Iris pigment epithelial cell (primary cell): Measurements from ENCODE around the gene OR2T2.
"Not testable (repeated sequence)": the region's sequence is repeated elsewhere in the genome, so short reads cannot be mapped to it uniquely, and the experiment has no call there.

Source experiments
- DNase-seq: peaks from one replicate; pipeline ENCODE4 v3.0.0-alpha.2; 2011; ENCODE audit warnings: low read depth

OR2T2 gene, protein sequence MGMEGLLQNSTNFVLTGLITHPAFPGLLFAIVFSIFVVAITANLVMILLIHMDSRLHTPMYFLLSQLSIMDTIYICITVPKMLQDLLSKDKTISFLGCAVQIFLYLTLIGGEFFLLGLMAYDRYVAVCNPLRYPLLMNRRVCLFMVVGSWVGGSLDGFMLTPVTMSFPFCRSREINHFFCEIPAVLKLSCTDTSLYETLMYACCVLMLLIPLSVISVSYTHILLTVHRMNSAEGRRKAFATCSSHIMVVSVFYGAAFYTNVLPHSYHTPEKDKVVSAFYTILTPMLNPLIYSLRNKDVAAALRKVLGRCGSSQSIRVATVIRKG

DNA sequence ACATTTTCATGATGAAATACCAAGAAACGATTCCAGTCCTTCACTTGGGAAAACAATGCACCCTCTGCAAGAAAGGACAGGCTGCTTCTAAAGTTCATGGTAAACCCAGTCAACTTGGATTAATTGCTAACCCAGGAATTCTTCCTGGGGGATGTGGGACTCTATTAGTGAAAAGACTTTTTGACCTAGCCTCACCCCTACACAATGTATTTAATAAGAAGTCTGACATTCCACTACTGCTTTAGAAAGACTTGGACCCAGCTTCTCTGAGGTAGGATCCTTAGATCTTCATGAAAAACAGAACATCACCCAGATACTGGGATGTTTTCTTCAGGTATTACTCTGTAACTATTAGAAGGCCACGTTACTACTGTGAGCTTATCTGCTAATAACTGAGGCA, at the start of gene OR2T2:
Gene OR2T2, plus strand, starts transcription at position 239 of the 400 bp plus-strand sequence. CDS start 7,161 bp downstream, outside the sequence.
- not testable (repeated sequence) for DNase-seq

DNA sequence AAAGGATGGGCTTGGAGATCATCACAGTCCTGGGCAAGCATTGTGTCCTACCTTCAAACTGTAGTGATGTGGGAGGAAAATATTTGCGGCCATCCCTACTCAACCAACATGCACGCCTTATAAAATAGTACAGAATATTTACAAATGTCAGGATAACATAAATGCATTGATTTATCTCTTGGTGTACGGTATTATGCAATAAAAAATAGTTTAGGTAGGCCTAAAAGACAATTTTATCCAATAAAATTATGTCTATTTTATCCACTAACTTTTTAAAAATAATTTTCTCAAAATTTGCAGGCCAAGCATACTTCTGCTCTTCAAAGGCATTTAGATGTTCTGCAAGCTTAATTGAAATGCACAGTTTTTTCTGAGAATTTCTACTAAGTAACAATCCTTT, 42.7 kb upstream of the OR2T2 start, which contains the start of gene OR2T1:
Gene OR2T1, plus strand, starts transcription at position 301 of the 400 bp plus-strand sequence. CDS start 3,100 bp downstream, outside the sequence.
- DNase-seq: no peak

DNA sequence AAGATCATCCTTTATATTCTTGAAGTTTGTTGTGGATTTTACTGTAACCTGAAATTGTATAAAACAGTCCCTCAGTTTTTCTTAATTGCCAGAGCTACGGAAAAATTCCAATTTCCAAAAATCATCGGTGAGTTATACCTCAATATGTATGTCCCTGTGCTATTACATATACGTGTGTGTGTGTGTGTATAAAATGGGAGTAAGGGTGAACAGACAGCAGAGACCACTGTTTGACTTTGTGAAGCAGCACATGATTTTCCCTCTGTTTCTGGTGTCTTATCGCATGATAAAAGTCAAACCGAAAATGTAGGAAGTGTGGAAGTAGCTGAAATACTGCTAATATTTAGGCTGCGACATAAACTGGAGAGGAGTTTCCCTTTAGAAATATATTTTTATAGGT, 41.4 kb upstream of the OR2T2 start:
- DNase-seq: peak; percentile 35

DNA sequence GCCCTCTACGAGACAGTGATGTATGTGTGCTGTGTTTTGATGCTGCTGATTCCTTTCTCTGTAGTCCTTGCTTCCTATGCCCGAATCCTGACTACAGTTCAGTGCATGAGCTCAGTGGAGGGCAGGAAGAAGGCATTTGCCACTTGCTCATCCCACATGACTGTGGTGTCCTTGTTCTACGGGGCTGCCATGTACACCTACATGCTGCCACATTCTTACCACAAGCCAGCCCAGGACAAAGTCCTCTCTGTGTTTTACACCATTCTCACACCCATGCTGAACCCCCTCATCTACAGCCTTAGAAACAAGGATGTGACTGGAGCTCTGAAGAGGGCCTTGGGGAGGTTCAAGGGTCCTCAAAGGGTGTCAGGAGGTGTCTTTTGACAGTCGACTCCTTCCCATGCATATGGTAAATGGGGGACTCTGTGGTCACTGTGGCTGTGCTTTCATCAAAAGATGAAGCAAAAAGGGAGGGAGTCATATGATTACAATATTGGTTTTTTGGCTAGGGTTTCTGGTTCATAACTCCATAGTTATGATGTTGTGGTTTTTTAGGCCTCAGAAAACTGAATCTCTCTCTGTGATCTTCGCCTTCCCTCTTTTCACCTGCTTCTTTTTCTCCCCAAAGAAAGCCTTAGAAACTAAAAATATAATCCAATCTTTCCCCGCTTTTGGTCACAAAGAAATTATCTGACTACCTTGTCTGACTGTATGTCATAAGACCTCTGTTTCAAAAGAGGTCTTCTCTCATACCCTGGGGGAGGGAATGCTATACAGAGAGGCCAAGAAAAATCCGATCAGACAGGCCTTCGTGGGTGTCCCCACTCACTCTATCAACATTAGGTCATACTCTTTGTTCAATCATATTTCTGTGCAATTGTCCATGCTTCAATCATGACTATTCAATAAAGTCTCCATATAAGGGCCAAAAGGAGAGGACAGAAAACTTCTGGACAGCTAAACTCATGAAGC, 38.4 kb upstream of the OR2T2 start:
- DNase-seq: no peak

DNA sequence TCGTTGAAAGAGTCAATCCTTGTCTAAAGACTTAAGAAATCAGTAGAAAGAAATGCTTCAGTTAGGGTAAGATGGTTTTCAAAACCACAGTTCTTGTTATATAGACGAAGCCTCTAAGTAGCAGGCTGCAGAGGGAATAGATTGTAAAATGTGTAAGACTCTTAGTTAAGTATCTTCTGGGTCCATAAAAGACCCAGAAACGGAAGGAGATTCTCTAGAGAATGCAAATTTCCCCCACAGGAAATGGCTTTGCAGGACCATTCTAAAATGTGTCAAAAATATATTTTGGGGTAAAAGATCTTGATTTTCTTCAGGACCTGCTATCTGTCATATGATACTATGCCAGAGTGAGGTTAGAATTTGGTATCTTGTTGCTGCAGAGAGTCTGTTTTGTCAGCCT, 29.2 kb upstream of the OR2T2 start:
- DNase-seq: no peak

DNA sequence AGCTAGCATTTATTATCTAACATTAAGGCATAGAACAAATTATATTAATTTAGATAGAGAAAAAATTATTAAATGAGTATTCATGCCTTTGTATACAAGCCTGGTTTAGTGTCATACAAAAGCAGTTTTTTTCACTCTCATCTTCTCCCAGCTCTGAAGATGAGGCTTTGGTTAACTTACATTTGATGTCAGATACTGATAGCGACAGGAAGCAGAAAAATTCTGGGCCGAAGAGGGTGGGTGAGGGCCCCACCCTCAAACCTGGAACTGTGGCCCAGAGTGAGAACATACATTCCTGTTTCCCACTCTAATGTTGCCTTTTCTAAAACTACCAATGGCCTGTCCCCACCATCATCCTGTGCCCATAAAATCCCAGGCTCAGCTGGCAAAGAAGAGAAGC, 27.6 kb upstream of the OR2T2 start:
- no peak for DNase-seq

DNA sequence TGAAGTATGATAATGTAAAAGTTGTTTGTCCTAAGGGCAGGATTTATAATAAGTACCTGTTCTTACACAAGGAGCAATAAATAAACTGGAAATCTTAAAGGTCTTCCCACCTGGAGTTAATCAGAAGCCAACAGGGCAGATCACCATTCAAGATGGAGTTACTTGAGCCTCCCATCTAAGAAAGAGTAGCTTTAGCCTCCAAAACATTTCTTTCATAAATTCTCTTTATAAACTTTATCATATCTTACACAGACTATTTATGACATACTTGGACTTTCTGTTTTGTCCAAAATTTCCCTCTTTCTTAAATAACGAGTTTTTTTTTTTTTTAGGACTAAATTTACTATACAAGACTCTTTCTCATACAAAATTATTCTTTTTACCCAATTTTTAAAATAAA, 24.1 kb upstream of the OR2T2 start:
- DNase-seq: peak; percentile 1

DNA sequence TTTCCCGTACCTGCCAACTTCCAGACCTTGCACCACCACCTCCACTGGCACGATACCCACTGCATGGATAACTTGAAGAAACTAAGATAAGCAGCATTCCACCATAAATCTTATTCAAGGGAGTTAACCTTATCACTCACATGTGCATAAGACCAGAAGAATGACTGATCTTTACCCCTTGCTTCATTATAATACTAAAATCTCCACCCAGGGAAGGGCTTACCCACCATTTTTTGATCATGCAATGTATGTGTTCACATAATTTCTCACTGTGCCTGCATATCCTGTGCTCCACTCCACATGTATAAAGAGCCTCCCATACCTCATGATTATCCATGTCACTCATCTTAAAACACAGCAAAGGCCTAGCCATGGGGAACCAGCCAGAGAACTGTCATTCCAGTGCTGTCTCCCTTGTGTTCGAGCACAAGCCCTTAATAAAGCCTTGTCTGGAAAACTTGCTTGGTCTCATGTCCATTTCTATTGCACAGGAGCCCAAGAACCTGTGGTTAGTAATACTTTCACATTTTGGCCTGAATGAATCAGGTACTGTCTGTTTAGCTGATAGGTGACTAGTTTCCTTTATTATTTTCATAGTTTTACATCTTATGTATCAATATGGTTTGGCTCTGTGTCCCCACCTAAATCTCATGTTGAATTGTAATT, 17.8 kb upstream of the OR2T2 start:
- DNase-seq: not testable (repeated sequence)

DNA sequence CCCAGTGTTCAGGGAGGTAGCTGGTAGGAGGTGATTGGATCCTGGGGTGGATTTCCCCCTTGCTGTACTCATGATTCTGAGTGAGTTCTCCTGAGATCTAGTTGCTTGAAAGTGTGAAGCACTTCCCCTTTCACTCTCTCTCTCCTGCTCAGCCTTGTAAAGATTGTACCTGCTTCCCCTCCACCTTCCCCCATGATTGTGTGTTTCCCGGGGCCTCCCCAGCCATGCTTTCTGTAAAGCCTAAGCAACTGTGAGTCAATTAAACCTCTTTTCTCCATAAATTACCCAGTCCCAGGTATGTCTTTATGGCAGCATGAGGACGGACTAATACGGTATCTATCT, 17.3 kb upstream of the OR2T2 start:
- DNase-seq: not testable (repeated sequence)

DNA sequence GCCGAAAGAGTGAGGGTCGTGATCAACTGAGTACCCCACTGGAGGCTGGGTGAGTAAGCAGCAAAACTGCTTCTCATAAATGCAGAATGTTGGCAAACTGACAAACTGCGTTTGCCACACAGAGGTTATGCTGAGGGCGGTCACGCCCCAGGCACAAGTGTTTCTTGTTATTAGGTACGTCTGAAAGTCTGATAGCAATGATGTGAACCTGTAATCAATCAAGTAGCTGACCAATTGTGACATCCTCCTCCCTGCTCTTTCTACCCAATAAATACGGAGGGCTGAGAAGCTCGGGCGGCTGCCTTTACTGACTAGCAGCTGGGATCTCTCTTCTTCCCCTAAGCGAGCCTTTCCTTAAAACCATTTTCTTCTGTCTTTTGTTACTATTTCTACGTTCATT, 13.8 kb upstream of the OR2T2 start:
- not testable (repeated sequence) for DNase-seq

DNA sequence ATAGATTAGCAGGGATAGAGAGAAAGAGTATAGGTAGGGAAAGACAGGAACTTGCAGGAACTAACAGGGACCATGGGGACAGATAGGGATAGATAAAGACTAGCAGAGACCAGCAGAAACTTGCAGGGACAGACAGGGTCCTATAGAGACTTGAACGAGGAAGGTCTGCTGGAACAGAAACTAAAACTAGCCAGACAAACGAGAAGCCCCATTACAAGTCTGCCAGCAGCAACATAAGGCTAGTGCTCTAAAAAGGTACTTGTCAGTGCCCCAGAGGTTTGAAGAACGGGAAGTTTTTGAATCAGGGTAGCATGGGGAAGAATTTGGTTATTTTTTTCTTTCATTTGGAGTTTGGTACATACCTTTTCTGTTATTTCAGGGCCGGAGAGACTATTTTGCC, 13.2 kb upstream of the OR2T2 start:
- not testable (repeated sequence) for DNase-seq

DNA sequence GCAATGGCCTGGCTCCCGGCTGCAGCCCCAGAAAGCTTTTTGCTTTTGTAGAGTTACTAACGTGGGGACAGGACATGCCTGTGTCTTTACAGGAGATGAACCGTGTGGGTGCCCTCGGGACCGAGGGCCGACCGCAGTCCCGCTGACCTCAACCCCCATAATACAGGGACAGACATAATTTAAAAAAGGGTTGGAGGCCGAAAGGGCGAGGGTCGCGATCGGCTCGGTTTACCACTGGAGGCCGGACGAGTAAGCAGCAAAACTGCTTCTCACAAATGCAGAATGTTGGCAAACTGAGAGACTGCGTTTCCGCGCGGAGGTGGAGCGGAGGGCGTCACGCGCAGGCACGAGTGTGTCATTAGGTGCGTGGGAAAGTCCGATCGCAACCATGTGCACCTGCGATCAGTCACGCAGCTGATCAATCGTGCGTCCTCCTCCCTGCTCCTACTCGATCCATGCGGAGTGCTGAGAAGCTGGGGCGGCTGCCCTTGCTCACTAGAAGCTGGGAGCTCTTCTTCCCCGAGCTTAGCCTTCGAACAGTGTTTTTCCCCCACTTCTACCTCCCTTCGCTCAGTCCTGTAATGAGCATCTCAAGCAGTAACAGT, 11.5 kb upstream of the OR2T2 start:
- not testable (repeated sequence) for DNase-seq

DNA sequence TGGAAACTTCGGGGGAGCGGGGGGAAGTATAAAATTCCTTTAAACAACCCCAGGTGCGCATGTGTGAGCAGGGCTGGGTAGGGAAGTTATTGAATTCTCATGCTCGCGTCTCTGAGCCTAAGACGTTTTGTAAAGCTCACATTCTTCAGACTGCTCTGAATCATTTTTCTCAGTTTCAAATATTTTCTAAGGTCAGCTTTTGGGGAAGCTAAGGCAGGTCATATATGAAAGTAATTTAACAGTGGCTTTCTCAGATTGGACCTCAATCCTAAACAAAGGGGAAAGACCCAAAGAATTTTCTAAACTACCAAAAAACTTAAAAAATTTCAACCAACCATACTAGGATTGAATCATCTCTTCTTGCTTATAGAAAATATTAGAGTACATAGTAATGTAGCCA, 10.5 kb upstream of the OR2T2 start:
- not testable (repeated sequence) for DNase-seq

DNA sequence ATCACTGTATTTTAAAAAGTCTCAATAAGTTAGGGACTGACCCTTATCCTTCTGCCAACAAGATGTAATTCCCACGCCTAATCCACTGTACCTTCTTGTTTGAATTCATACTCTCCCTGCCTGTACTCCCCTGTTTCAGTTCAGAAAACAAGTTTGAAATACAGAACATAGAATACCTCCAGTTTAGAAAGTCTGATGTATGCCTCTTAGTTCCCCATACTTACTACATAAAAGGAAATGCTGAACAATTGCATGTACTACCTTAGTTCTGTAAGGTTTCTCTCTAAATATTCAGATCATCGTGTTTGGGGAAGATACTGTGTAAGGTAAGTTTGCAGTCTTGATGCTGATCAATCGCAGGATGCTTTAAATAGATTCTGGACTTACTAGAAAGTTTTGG, 9.1 kb upstream of the OR2T2 start:
- not testable (repeated sequence) for DNase-seq

DNA sequence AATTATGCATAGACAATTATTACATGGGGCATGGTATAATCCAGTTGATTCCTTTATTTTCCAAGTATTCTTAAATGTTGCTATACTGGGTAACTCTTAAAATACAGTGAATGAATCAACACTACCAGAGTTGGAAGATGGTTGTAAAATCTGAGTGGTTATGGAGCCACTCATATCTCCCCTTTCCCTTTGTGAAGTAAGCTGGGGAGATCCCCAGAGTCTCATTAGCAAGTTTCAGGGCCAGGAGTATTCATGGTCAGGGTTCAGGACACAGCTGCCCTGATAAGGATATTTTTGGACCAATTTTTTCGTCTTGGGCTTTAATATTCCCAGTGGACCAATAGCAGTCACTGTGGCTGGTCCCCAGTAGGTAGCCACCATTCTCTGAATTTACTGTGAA, 6.8 kb upstream of the OR2T2 start:
- DNase-seq: not testable (repeated sequence)

DNA sequence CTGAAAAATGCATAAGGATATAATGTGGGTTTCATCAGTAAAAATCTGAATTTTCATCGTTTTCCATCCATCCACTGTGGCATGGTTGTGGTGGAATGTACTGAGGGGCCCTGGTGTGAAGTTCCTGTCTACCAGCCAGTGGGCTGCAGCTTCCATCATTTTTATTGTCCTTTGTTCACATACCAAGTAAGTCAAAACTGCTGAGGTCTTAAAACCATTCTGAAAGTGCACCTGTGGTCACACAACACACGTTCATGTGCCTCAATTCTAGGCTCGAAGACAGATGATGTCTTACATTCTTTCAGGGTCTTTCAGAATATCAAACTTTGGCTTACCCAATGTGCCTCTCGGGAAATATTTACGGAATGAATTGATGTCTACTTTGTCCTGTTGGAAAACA, 6.2 kb upstream of the OR2T2 start:
- DNase-seq: not testable (repeated sequence)

DNA sequence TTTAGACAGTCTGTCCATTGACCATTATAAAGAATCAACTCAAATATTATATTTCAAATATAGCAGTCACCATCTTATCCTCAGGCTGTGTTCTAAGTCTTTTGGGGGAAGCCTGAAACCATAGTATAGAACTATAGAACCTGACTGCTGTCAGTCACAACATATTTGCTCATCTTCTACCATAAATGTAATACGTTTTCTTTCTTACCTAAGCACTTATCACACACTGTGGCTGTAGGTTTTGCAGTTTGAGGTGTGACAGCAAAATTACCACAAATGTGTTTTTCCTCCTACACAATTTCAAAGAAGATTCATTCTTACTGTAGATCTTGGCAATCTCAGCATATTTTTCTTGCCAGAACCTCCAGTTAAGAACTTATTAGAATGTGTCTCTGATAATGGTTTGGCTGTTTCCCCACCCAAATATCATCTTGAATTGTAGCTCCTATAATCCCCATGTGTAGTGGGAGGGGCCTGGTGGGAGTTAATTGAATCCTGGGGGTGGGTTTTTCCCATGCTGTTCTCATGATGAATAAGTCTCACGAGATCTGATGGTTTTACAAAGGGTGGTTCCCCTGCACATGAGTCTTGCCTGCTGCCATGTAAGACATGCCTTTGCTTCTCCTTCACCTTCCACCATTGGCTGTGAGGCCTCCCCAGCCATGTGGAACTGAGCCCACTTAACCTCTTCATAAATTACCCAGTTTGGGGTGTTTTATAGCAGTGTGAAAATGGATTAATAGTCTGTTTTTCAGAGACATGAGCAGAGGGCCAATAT, 2.7 kb upstream of the OR2T2 start:
- DNase-seq: not testable (repeated sequence)

DNA sequence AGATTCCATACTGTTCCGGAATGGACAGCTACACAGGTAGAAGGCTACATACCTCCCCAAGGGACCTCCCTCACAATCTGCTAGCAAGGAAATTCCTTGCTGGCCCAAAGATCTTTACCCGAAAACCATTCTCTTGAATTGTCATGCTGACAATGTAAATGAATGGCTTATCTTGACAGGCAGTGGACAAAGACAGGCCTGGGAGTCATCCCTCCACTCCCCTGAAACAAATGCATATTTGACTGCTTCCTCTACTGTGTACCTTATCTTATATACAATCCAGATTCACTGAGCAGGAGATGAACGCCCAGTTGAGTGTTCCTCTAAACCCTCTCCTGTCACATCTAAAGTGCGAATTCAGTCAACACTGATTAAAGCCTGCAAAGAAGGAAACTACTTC, 834 bp upstream of the OR2T2 start:
- not testable (repeated sequence) for DNase-seq

DNA sequence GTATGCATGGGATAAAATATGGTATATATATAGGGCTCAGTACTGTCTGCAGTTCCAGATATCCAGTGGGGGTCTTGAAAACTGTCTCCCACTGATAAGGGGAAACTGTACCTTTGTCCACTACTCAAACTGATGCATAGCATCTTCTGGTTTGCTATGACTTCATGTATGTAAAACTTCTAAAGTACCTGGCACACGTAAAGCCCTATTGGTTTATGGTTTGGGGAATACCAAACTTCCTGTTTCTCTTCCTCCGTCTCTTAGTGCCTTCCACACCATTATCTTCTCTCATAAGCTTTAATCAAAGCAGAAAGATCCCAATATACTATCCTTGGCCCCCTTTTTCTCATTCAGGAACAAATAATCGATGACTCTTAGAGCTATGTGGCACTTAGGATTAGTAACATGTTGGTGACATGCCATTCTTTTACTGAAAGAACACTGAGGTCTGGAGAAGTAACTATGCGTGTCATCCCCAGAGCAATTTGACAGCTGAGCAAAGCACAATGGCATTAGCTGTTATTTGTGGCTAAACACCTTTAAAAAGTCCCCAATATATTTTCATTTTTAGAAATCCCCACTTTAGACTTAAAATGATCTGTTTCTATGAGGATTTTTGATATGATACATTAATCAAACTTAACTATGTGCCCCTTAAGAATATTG, 3.1 kb downstream of the OR2T2 start:
- DNase-seq: not testable (repeated sequence)

DNA sequence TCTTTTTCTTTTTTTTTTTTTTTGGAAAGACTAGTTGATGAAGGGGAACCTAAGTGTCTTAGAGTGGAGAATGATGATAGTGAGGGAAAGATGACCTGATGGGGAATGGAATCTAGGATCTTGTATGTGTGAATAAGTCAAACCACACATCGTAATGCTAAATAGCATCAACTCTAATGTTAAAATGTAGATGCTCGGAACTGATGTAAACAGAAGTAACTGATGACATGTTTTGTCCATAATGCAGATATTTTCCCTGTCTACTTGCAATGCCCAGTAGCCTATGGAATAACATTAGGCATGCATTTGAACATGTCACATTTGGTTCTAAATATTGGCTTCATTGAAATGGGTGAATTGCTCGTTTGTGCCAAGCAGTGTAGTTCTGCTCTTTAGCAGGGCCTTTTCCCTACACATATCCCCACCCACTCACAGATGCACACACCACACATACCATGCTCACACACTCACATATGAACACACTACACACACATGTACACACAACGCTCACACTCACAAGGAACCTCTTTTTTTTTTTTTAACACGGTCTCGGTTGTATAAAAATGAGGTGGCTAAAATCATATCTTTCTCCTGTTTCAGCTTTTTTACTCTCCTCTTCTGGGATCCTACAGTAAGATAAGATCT, 4.5 kb downstream of the OR2T2 start:
- DNase-seq: not testable (repeated sequence)
